ENCODE results near the gene TMEM126A.
"Not testable (repeated sequence)": the region's sequence is repeated elsewhere in the genome, so short reads cannot be mapped to it uniquely, and the experiment has no call there.

TMEM126A gene

GRCh38 chr11:85647604-85648299, at the start of gene TMEM126A:
TSS of gene TMEM126A (plus strand) at chr11:85647967. CDS start at chr11:85650256, 2,289 bp downstream.
- DNase-seq: peak; percentile 94

DNA sequence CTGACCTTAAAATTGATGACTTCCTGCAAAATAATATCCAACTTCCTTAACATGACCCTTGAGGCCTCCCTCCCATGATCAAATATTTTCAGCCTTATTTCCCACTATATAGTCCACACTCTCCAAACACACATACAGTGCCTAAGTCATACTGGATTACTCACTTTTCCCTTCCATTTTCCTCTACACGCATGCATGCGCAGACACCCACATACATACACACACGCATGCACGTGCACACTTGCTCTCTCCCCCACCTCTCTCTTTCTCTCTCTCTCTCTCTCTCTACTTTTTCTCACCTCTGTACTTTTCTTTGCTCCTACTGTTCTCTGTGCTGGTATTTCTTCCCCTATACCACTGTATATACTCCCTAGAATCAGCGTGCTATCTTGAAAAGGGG, 48.7 kb upstream of the TMEM126A start:
- DNase-seq: no peak

DNA sequence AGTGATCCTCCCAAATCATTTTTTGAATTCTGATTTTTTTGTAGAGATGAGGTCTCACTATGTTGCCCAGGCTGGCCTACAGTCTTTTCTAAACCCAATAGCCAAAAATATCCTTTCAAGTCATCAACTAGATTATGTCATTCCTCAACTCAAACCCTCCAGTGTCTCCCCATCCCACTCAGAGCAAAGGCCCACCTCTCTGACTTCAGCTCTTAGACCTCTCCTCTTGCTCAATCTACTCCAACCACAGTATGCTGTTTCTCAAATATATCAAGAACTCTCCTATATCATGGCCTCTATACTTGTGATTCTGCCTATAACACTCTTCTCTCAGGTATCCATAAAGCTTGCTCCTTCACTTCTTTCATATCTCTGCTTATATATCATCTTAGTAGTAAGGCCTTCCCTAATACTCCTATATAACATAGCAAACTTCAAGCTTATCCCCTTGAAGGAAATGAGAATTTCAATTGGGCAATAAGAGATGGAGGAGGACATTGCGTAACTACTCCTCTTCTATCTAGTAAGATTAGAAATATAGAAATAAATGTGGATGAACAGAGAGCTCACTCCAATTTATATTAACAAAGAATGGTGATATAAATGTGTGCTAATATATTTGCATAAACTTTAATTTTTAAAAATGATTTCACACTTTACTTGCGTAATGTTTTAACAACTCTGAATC, 45.1 kb upstream of the TMEM126A start:
- no peak for DNase-seq

DNA sequence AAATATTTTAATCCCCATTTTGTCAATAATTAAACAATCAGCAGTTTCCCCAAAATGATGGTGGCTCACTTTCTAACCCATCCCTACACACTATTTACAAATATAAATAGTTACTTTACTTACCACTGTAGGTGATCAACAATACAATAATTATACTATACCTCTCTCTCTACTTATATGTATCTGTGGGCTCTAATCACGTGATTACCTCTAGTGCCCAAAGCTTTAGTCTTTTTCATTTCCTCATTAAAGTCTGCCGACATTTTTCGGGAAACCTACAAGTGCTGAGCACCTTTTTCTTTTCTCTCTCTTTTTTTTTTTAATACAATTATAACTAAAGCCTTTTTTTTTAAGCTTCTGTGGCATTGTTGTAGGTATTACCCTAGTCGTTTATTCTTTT, 44.5 kb upstream of the TMEM126A start:
- DNase-seq: no peak

GRCh38 chr11:85606237-85606636, 41.5 kb upstream of the TMEM126A start:
- DNase-seq: not testable (repeated sequence)

- not testable (repeated sequence) for DNase-seq
These were observed 39.1 kb upstream of the TMEM126A start for GRCh38 chr11:85608621-85609020.

DNA sequence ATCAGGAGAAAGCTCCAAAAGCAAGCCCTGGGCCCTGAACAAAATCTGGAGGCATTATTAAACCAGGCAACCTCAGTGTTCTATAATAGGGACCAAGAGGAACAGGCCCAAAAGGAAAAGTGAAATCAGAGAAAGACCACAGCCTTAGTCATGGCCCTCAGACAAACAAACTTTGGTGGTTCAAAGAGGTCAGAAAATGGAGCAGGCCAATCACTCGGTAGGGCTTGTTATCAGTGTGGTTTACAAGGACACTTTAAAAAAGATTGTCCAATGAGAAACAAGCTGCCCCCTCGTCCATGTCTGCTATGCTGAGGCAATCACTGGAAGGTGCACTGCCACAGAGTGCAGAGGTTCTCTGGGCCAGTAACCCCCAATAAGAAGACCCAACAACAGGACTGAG, 38.5 kb upstream of the TMEM126A start:
- not testable (repeated sequence) for DNase-seq

- DNase-seq: not testable (repeated sequence)
These were observed 36.1 kb upstream of the TMEM126A start for GRCh38 chr11:85611643-85612042.

DNA sequence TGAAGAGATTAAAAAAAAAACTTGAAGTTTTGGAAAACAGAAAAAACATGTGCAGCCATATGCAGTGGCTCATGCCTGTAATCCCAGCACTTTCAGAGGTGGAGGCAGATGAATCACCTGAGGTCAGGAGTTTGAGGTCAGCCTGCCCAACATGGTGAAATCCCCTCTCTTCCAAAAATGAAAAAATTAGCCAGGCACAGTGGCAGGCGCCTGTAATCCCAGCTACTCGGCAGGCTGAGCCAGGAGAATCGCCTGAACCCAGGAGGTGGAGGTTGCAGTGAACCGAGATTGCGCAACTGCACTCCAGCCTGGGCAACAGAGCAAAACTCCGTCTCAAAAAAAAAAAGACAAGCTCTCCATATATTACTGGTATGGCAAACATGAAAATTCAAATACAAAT, 28.3 kb upstream of the TMEM126A start:
- DNase-seq: no peak

DNA sequence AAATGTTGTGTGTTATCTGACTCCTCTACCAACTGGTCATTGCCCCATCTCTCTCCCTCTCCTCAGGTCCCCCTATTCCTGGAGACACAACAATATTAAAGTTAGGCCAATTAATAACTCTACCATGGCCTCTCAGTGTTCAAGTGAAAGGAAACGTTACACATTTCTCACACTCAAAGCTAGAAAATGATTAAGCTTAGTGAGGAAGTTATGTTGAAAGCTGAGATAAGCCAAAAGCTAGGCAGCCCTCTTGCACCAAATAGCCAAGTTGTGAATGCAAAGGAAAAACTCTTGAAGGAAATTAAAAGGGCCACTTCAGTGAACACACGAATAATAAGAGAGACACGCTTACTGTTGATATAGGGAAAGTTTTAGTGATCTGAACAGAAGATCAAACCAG, 27.5 kb upstream of the TMEM126A start:
- no peak for DNase-seq

- no peak for DNase-seq
These were observed 21.3 kb upstream of the TMEM126A start for GRCh38 chr11:85626496-85626895.

- DNase-seq: peak; percentile 73
These were observed 20.3 kb upstream of the TMEM126A start, which contains the start of gene DLG2 for GRCh38 chr11:85627332-85627997. TSS of gene DLG2 (minus strand) at chr11:85627344.

DNA sequence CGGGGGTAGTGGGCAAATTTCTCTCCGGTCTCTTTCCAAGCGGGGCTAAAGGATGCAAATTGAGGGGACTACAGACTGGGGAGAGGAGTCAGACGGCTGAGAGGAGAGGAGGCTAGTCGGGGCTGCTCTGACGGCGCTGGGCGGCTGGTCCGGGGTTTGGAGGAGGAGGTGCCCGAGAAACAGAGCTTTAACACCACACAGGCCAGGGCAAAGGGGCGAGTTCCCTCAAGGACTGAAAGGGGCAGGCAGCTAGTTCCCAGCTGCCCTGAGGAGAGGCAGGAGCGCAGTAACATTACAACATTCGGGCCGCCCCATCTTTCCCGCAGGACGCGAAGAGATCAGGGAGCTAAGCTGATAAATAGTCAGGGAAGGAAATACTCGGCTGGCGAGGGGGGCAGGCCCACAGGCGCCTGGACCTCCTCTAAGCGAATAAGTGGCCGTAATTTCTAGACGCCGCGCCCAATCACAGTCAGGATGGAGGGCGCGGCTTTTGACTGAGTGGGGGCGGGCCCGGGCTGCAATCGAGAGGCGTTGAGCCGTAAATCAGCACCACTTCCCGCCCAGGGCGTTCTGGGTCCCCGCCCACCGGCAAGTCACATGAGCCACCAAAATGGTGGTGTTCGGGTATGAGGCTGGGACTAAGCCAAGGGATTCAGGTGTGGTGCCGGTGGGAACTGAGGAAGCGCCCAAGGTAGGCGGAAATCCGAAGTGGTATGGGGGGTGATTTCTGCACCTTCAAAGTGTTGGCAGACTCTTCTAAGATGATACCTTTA, 19.6 kb upstream of the TMEM126A start, which contains the start of gene TMEM126B:
Gene TMEM126B, plus strand, starts transcription at position 596 of the 773 bp plus-strand sequence. Its CDS starts 15 bp downstream, at position 611.
- DNase-seq: peak; percentile 98

GRCh38 chr11:85628771-85629341, 18.9 kb upstream of the TMEM126A start:
- no peak for DNase-seq

DNA sequence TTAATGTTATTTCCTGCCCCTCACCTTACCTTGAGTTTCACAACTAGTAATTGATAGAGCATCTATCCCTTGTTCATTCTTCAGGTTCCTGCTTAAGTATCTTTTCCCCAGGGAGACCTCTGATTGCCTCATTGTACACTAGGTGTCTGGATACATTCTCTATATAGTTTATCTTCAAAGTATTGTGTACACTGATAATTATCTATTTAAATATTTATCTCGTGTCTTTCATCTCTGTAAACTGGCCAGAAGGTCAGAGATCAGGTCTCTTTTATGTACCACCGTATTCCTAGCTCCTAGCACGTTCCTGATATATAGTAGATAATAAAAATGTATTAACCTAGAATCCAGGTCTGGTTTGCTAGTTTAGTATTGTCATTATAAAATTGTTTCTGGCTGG, 13.0 kb upstream of the TMEM126A start:
- DNase-seq: no peak

DNA sequence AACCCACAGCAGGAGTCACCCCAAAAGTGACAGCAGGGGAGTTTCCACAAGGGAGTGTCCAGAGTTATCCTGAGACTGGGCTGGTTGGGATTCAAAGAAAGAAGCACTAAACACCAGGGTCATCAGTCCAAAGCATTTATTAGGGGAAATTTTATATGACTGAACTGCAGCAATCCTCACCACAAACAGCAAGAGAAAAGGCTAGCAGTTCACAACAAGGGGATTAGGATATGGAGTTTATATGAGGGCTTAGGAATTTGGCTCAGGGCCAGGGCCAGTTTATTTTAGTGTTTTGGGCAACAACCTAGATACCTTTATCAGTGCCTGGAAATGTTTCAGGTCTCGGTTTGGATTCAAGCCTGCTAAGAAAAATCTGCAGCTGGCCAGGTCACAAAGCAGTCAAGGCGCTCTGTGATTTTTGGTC, 4.6 kb upstream of the TMEM126A start:
- DNase-seq: no peak

DNA sequence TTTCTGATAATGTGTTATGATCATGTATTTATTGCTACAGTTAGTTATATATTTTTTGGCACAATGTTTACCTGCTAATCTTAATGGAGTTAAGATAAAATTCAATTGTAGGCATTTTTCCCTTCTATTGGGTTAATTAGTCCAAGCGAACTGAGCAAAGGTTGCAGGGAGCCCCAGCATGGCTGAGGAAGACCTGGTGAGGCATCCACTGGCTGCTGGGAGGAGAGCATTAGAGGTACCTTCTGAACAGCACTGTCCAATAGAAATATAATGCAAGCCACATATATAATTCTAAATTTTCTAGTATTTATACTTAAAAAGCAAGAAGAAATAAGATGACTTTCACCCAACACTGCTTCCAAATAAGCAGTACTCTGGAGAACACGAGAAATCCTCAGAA, 689 bp upstream of the TMEM126A start:
- DNase-seq: no peak

DNA sequence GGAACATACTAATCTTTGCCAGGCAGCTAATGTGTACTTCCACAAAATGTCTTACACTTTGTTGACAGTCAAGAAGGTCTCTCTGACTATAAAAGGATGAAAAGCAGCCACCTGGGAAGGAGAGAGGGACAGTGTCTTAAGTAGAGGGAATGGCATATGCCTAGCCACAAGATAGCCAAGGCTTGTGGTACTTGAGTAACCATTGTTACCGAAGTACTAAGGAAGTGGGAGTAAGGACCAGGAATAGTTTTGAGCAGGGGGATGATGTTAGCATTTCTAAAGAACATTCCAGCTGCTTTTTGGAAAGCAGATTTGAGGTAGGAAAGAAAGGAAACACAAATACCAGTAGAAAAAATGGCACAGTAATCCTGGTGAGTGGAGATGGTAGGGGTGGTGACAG, 3.4 kb downstream of the TMEM126A start:
- no peak for DNase-seq

GRCh38 chr11:85652786-85653447, 5.2 kb downstream of the TMEM126A start:
- no peak for DNase-seq

- not testable (repeated sequence) for DNase-seq
These were observed 6.6 kb downstream of the TMEM126A start for GRCh38 chr11:85654343-85654742.

DNA sequence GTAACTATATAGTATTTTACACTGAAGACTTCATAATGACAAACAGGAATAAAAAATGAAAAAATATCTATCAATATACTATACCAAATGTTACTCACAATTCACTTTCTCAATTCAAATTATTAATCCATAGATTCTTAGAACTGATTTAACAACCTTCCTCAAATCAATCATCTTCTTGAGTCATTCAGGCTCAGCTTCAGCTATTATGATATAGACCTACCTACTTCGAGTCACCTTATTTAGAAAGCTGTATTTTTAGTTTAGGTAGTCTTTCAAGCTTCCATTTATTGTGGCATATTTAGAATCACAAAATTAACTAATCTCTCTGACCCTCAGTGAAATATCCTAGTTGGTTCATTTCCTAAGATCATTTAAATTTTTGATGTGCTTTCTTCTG, 9.0 kb downstream of the TMEM126A start:
- no peak for DNase-seq

DNA sequence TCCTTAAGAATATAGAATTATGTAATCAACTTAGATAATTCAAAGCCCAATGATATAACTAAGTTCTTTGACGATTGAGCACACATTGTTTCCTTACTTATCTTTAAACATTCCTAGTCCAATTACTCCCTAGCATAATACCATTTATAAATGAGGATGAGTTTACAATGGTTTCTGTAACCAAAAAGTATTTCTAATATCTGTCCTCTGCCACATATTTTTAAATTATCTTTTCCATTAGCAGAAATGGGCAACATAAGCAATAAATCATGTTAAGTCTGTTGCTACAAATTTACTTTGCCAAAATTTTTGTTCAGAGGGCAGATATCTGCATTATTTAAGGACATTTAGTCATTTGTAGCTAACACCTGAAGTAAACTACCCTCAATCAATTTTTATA, 10.4 kb downstream of the TMEM126A start:
- DNase-seq: no peak

All from eye (tissue), 1 donor.